Measurements from ENCODE around the gene MAP6D1. TPM values are rescaled to one million over a fixed set of nuclear protein-coding genes. Genes with fewer than 3 reads are reported as not detected.

Gene MAP6D1
- total RNA-seq, result 2.9 and 3.7 TPM in 2 replicates

DNA sequence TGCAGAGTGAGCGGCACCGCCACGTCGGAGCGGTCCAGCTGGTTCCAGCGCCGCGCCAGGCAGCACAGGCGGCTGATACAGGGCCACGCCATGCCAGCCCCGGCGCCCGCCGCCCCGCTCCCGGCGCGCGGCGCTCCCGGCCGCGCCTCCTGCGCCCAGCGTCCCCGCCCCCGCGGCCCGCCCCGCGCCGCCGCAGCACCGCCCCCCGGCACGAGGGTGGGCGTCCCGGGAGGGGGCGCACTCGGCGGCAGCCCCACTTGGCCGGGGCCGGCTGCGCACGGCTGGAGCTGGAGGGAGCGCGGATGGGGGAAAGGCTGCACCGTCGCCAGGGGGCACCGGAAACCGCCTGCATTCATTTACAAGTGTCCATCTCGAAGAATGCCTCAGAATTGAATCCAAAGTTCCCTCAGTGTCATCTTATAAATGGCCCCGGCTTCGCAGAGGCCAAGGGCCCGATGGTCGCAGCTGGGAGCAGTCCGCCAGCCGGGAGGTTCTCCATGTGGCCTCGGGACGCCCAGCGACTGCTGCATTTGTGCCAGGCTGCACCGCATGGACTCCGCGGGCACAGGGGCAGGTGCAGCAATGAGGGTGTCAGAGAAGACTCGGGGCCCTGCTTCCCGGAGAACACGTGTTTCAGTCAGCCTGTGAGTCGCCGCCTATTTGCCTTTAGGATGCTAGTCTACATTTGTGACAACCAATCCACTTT lies at the start of gene MAP6D1:
Gene MAP6D1 (minus strand): TSS at position 122 of the 706 bp plus-strand sequence. CDS start 30 bp downstream, at position 92.

Other genes with a start within 250 kb of the MAP6D1 start
- gene KLHL24, start 190.0 kb downstream of the MAP6D1 start, total RNA-seq, result 64.0 and 65.7 TPM in 2 replicates
- 49.9 and 58.8 TPM in 2 replicates for gene YEATS2, start 127.8 kb downstream of the MAP6D1 start, total RNA-seq
- gene PARL, start 59.3 kb upstream of the MAP6D1 start, total RNA-seq, result 27.1 and 27.7 TPM in 2 replicates
- gene ABCC5, start 192.3 kb upstream of the MAP6D1 start, total RNA-seq, result 13.7 and 14.6 TPM in 2 replicates
- not detected in 2 replicates for gene HTR3D, start 206.2 kb upstream of the MAP6D1 start, total RNA-seq
- gene HTR3C, start 227.5 kb upstream of the MAP6D1 start, total RNA-seq, result not detected in 2 replicates